ENCODE results near the gene POLR1E. TPM values are rescaled to one million over a fixed set of nuclear protein-coding genes. Genes with fewer than 3 reads are reported as not detected.

POLR1E gene
- polyA plus RNA-seq, 1 donor (not counting 4 experiments of a cell fraction or from before 2014, with no cell fraction given): 44.4 TPM

GRCh38 chr9:37523916-37524315 is 38.2 kb downstream of the POLR1E start:
- Histone ChIP-seq H2AFZ (ENCODE audit: control insufficient read depth, low read length) (no peak overlapping the region), H3K27ac (ENCODE audit: control insufficient read depth, insufficient read depth, low read length) (no peak overlapping the region), H3K4me2 (ENCODE audit: control insufficient read depth, extremely low read depth, insufficient read depth, low read depth, low read length) (no peak overlapping the region), H3K4me3 (ENCODE audit: control insufficient read depth in 2 of 3, extremely low read depth in 1 of 3, insufficient read depth in 2 of 3, low read depth in 1 of 3, low read length in 3 of 3) (no peak overlapping the region), H4K20me1 (ENCODE audit: control insufficient read depth, extremely low read depth, insufficient read depth, low read length) (no peaks in the 10 kb centered on the region), H3K36me3 (ENCODE audit: control insufficient read depth in 2 of 2, extremely low read depth in 1 of 2, insufficient read depth in 2 of 2, low read length in 2 of 2) (peaks cover 2 to 25% of the 10 kb centered on the region in 2 experiments), H3K9me1 (ENCODE audit: control insufficient read depth, extremely low read depth, insufficient read depth, low read length) (no peaks in the 10 kb centered on the region), H3K9me3 (ENCODE audit: control insufficient read depth, low read depth, low read length) (no peaks in the 10 kb centered on the region), H3K27me3 (ENCODE audit: control insufficient read depth, extremely low read depth, insufficient read depth, low read length) (no peaks in the 10 kb centered on the region), H3K4me1 (ENCODE audit: control insufficient read depth, extremely low read depth, insufficient read depth, low read length) (no peaks in the 10 kb centered on the region), H3K9ac (ENCODE audit: control insufficient read depth, extremely low read depth, insufficient read depth, low read length) (no peak overlapping the region), H3K79me2 (ENCODE audit: control insufficient read depth, insufficient read depth, low read length) (no peaks in the 10 kb centered on the region)
- dilution Hi-C loops (cut with MboI; ENCODE audit: extremely low pct_ligation_motif_present, low sequenced_read_pairs): no loop called here
- FAIRE-seq: no peak
- TF ChIP-seq EZH2 (IDR thresholded peaks at IDR 0.05; ENCODE audit: low read length): no peak
- TF ChIP-seq, protein P1, sequence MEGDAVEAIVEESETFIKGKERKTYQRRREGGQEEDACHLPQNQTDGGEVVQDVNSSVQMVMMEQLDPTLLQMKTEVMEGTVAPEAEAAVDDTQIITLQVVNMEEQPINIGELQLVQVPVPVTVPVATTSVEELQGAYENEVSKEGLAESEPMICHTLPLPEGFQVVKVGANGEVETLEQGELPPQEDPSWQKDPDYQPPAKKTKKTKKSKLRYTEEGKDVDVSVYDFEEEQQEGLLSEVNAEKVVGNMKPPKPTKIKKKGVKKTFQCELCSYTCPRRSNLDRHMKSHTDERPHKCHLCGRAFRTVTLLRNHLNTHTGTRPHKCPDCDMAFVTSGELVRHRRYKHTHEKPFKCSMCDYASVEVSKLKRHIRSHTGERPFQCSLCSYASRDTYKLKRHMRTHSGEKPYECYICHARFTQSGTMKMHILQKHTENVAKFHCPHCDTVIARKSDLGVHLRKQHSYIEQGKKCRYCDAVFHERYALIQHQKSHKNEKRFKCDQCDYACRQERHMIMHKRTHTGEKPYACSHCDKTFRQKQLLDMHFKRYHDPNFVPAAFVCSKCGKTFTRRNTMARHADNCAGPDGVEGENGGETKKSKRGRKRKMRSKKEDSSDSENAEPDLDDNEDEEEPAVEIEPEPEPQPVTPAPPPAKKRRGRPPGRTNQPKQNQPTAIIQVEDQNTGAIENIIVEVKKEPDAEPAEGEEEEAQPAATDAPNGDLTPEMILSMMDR (optimal IDR thresholded peaks at IDR 0.05 in 1 of 3, IDR thresholded peaks at IDR 0.05 in 1 of 3, conservative IDR thresholded peaks at IDR 0.05 in 1 of 3; ENCODE audit: extremely low read depth in 1 of 3, insufficient read depth in 2 of 3, low read length in 3 of 3): no peak
- no peak for DNase-seq (ENCODE audit: low read depth, low spot score)

DNA sequence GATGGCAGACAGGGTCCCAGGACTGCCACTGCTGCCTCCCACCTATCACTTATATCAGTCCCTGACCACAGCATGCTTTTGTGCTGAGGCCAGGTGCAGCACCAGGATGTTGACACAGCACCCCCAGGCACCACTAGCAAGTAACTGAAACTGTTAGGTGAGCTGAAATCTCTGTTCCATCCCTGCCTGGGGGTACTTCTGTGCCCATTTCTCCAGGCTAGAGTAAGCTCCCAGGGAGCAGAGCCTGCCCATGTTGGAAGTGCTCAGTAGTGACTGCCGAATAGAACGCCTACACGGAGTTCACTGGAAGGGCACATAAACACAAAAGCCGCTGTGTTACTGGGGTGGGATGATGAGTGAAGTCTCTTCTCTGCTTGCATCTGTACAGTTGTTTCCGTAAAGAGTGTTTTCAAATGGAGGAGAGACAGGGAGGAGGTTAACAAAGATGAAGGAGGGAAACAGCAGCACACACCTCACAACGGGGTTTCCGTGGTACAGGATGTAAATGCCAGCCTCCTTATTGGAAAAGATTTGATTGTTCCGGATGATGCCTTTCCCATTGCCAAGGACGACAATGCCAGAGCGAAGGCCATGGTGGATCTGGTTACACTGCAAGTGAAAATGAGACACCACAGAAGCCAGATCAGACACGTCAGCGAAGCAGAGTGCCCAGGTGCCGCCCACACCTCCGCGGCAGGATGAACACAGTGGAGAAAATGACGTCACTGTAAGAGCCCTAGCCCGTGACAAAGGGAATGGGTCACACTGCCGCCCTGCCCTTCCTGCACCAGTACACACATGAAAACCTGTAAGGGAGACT is 43.1 kb downstream of the POLR1E start:
- no peak for DNase-seq (ENCODE audit: low read depth, low spot score)
- TF ChIP-seq, protein P1 (optimal IDR thresholded peaks at IDR 0.05 in 1 of 3, IDR thresholded peaks at IDR 0.05 in 1 of 3, conservative IDR thresholded peaks at IDR 0.05 in 1 of 3; ENCODE audit: extremely low read depth in 1 of 3, insufficient read depth in 2 of 3, low read length in 3 of 3): no peak
- TF ChIP-seq EZH2 (IDR thresholded peaks at IDR 0.05; ENCODE audit: low read length): no peak
- H3K9ac ChIP-seq (ENCODE audit: control insufficient read depth, extremely low read depth, insufficient read depth, low read length): no peak overlapping the region
- peaks cover 0 to 11% of the 10 kb centered on the region in 2 experiments for H3K36me3 ChIP-seq (ENCODE audit: control insufficient read depth in 2 of 2, extremely low read depth in 1 of 2, insufficient read depth in 2 of 2, low read length in 2 of 2)
- no peaks in the 10 kb centered on the region for H4K20me1 ChIP-seq (ENCODE audit: control insufficient read depth, extremely low read depth, insufficient read depth, low read length)
- FAIRE-seq: no peak
- H3K9me3 ChIP-seq (ENCODE audit: control insufficient read depth, low read depth, low read length): no peaks in the 10 kb centered on the region
- H3K4me2 ChIP-seq (ENCODE audit: control insufficient read depth, extremely low read depth, insufficient read depth, low read depth, low read length): peak overlapping the region; percentile 23
- dilution Hi-C loops (cut with MboI; ENCODE audit: extremely low pct_ligation_motif_present, low sequenced_read_pairs): no loop called here
- no peak overlapping the region for H2AFZ ChIP-seq (ENCODE audit: control insufficient read depth, low read length)
- H3K27ac ChIP-seq (ENCODE audit: control insufficient read depth, insufficient read depth, low read length): no peak overlapping the region
- no peaks in the 10 kb centered on the region for H3K27me3 ChIP-seq (ENCODE audit: control insufficient read depth, extremely low read depth, insufficient read depth, low read length)
- no peaks in the 10 kb centered on the region for H3K4me1 ChIP-seq (ENCODE audit: control insufficient read depth, extremely low read depth, insufficient read depth, low read length)
- H3K4me3 ChIP-seq (ENCODE audit: control insufficient read depth in 2 of 3, extremely low read depth in 1 of 3, insufficient read depth in 2 of 3, low read depth in 1 of 3, low read length in 3 of 3): no peak overlapping the region
- H3K79me2 ChIP-seq (ENCODE audit: control insufficient read depth, insufficient read depth, low read length): no peaks in the 10 kb centered on the region
- H3K9me1 ChIP-seq (ENCODE audit: control insufficient read depth, extremely low read depth, insufficient read depth, low read length): no peaks in the 10 kb centered on the region

Measured in keratinocyte (primary cell).